SIG-M5 (cell line): Measurements from ENCODE around the gene ANXA3.
A peak's percentile ranks its signal among the peaks of the same experiment; 100 is the strongest.

Experiments
- DNase-seq: peaks from one replicate; lab custom pipeline; 2025; lab: John Stamatoyannopoulos, UW

ANXA3 gene

GRCh38 chr4:78645853-78646757 is 94.5 kb downstream of the ANXA3 start:
- no peak for DNase-seq

GRCh38 chr4:78647272-78647671 is 95.7 kb downstream of the ANXA3 start:
- no peak for DNase-seq

GRCh38 chr4:78648640-78649363 is 97.2 kb downstream of the ANXA3 start:
- no peak for DNase-seq

- DNase-seq = peak; percentile 0
Measured at GRCh38 chr4:78650106-78651024, 98.8 kb downstream of the ANXA3 start.

- no peak for DNase-seq
Measured at GRCh38 chr4:78651250-78651860, 99.8 kb downstream of the ANXA3 start.

GRCh38 chr4:78652282-78652876 is 100.8 kb downstream of the ANXA3 start:
- no peak for DNase-seq

- DNase-seq = no peak
Measured at GRCh38 chr4:78653655-78654054, 102.1 kb downstream of the ANXA3 start.

- no peak for DNase-seq
Measured at GRCh38 chr4:78654807-78655206, 103.2 kb downstream of the ANXA3 start.

GRCh38 chr4:78656968-78657445 is 105.4 kb downstream of the ANXA3 start:
- DNase-seq = peak; percentile 42

- DNase-seq = no peak
Measured at GRCh38 chr4:78659264-78659663, 107.7 kb downstream of the ANXA3 start.

- DNase-seq = no peak
Measured at GRCh38 chr4:78659665-78660064, 108.1 kb downstream of the ANXA3 start.
